ENCODE data around the gene ANAPC4.

Gene ANAPC4

GRCh38 chr4:25377572-25378436 lies 741 bp downstream of the ANAPC4 start:
- DNase-seq (ENCODE audit: low spot score) = no peak

GRCh38 chr4:25378437-25378743 lies 1.3 kb downstream of the ANAPC4 start:
- no peak for DNase-seq (ENCODE audit: low spot score)

- DNase-seq (ENCODE audit: low spot score) = no peak
Measured at GRCh38 chr4:25379591-25379990, 2.5 kb downstream of the ANAPC4 start.

- DNase-seq (ENCODE audit: low spot score) = no peak
Measured at GRCh38 chr4:25383647-25384046, 6.6 kb downstream of the ANAPC4 start.

- DNase-seq (ENCODE audit: low spot score) = no peak
Measured at GRCh38 chr4:25386926-25387325, 9.9 kb downstream of the ANAPC4 start.

GRCh38 chr4:25397305-25397704 lies 20.2 kb downstream of the ANAPC4 start:
- no peak for DNase-seq (ENCODE audit: low spot score)

- no peak for DNase-seq (ENCODE audit: low spot score)
Measured at GRCh38 chr4:25399510-25399909, 22.4 kb downstream of the ANAPC4 start.

GRCh38 chr4:25401066-25401465 lies 24.0 kb downstream of the ANAPC4 start:
- DNase-seq (ENCODE audit: low spot score) = no peak

GRCh38 chr4:25402521-25402920 lies 25.5 kb downstream of the ANAPC4 start:
- peak; percentile 23 for DNase-seq (ENCODE audit: low spot score)

- no peak for DNase-seq (ENCODE audit: low spot score)
Measured at GRCh38 chr4:25403699-25404098, 26.6 kb downstream of the ANAPC4 start.

GRCh38 chr4:25405453-25405852 lies 28.4 kb downstream of the ANAPC4 start:
- DNase-seq (ENCODE audit: low spot score) = no peak

GRCh38 chr4:25406081-25406692 lies 29.1 kb downstream of the ANAPC4 start:
- DNase-seq (ENCODE audit: low spot score) = no peak

- no peak for DNase-seq (ENCODE audit: low spot score)
Measured at GRCh38 chr4:25410820-25411529, 33.9 kb downstream of the ANAPC4 start.

- DNase-seq (ENCODE audit: low spot score) = no peak
Measured at GRCh38 chr4:25413261-25413660, 36.2 kb downstream of the ANAPC4 start.

GRCh38 chr4:25417014-25417413 lies 40.0 kb downstream of the ANAPC4 start:
- no peak for DNase-seq (ENCODE audit: low spot score)

GRCh38 chr4:25420931-25421330 lies 43.9 kb downstream of the ANAPC4 start:
- DNase-seq (ENCODE audit: low spot score) = no peak

- DNase-seq (ENCODE audit: low spot score) = no peak
Measured at GRCh38 chr4:25421816-25422525, 44.9 kb downstream of the ANAPC4 start.

GRCh38 chr4:25423548-25423947 lies 46.5 kb downstream of the ANAPC4 start:
- DNase-seq (ENCODE audit: low spot score) = no peak

GRCh38 chr4:25424539-25425228 lies 47.6 kb downstream of the ANAPC4 start:
- no peak for DNase-seq (ENCODE audit: low spot score)

- DNase-seq (ENCODE audit: low spot score) = no peak
Measured at GRCh38 chr4:25425361-25425760, 48.3 kb downstream of the ANAPC4 start.

- DNase-seq (ENCODE audit: low spot score) = no peak
Measured at GRCh38 chr4:25427871-25428270, 50.8 kb downstream of the ANAPC4 start.

- no peak for DNase-seq (ENCODE audit: low spot score)
Measured at GRCh38 chr4:25430630-25431029, 53.6 kb downstream of the ANAPC4 start.

Measured in putamen (tissue), 1 donor.